ENCODE results near the gene HNRNPK.
A peak's percentile ranks its signal among the peaks of the same experiment; 100 is the strongest.

The HNRNPK gene

GRCh38 chr9:83979812-83980394 lies at the start of gene HNRNPK:
TSS of gene HNRNPK (minus strand) at chr9:83980215. CDS start at chr9:83978252, 1,963 bp downstream.
- peak; percentile 100 for DNase-seq

- DNase-seq = no peak
Measured at GRCh38 chr9:84027201-84027600, 47.2 kb upstream of the HNRNPK start.

- no peak for DNase-seq
Measured at GRCh38 chr9:84024041-84024575, 44.1 kb upstream of the HNRNPK start.

GRCh38 chr9:84007662-84008061 lies 27.6 kb upstream of the HNRNPK start:
- no peak for DNase-seq

GRCh38 chr9:84003246-84003645 lies 23.2 kb upstream of the HNRNPK start:
- DNase-seq = no peak

GRCh38 chr9:84002344-84002743 lies 22.3 kb upstream of the HNRNPK start:
- no peak for DNase-seq

GRCh38 chr9:84001621-84002020 lies 21.6 kb upstream of the HNRNPK start:
- DNase-seq = no peak

- no peak for DNase-seq
Measured at GRCh38 chr9:84000186-84000585, 20.2 kb upstream of the HNRNPK start.

GRCh38 chr9:83999141-83999918 lies 19.3 kb upstream of the HNRNPK start:
- no peak for DNase-seq

- DNase-seq = no peak
Measured at GRCh38 chr9:83996126-83996525, 16.1 kb upstream of the HNRNPK start.

GRCh38 chr9:83992901-83993300 lies 12.9 kb upstream of the HNRNPK start:
- no peak for DNase-seq

- no peak for DNase-seq
Measured at GRCh38 chr9:83992407-83992806, 12.4 kb upstream of the HNRNPK start.

GRCh38 chr9:83991355-83991754 lies 11.3 kb upstream of the HNRNPK start:
- DNase-seq = no peak

GRCh38 chr9:83988411-83988810 lies 8.4 kb upstream of the HNRNPK start:
- no peak for DNase-seq

- no peak for DNase-seq
Measured at GRCh38 chr9:83987402-83987791, 7.4 kb upstream of the HNRNPK start.

GRCh38 chr9:83986765-83987401 lies 6.9 kb upstream of the HNRNPK start:
- DNase-seq = no peak

GRCh38 chr9:83986195-83986594 lies 6.2 kb upstream of the HNRNPK start:
- DNase-seq = no peak

- DNase-seq = peak; percentile 31
Measured at GRCh38 chr9:83981126-83981871, 1.3 kb upstream of the HNRNPK start.

- DNase-seq = peak; percentile 100
Measured at GRCh38 chr9:83980395-83981125, 545 bp upstream of the HNRNPK start, which contains the start of gene RMI1. TSS of gene RMI1 (plus strand) at chr9:83980805. CDS start at chr9:84000987, 20,182 bp downstream.

- peak; percentile 88 for DNase-seq
Measured at GRCh38 chr9:83978992-83979811, 813 bp downstream of the HNRNPK start.

GRCh38 chr9:83977196-83977595 lies 2.8 kb downstream of the HNRNPK start:
- DNase-seq = no peak

Data from activated naive CD4-positive, alpha-beta T cell treated with anti-CD3 and anti-CD28 coated beads, Interleukin-2, amount 50 U/mL, for 16 hours (primary cell).